GM19240 (cell line): ENCODE data around the gene KLF15.

ENCODE experiments used
- DNase-seq: peaks from one replicate; pipeline ENCODE4 v3.0.0; 2011; ENCODE audit warnings: low spot score; ENCODE audit not compliant: insufficient read length

The KLF15 gene

GRCh38 chr3:126306888-126307482, 50.2 kb downstream of the KLF15 start:
- DNase-seq: no peak

- no peak for DNase-seq
Observed at GRCh38 chr3:126306397-126306796, 50.8 kb downstream of the KLF15 start.

GRCh38 chr3:126305427-126305826, 51.8 kb downstream of the KLF15 start:
- DNase-seq: no peak

GRCh38 chr3:126304704-126305103, 52.5 kb downstream of the KLF15 start:
- DNase-seq: no peak

GRCh38 chr3:126304291-126304690, 52.9 kb downstream of the KLF15 start:
- DNase-seq: no peak

- DNase-seq: no peak
Observed at GRCh38 chr3:126303272-126303671, 53.9 kb downstream of the KLF15 start.

- DNase-seq: no peak
Observed at GRCh38 chr3:126300761-126301481, 56.3 kb downstream of the KLF15 start.

GRCh38 chr3:126300001-126300760, 57.0 kb downstream of the KLF15 start:
- no peak for DNase-seq

- no peak for DNase-seq
Observed at GRCh38 chr3:126295407-126295939, 61.7 kb downstream of the KLF15 start.

GRCh38 chr3:126294211-126294808, 62.9 kb downstream of the KLF15 start:
- no peak for DNase-seq

- DNase-seq: no peak
Observed at GRCh38 chr3:126293370-126294082, 63.7 kb downstream of the KLF15 start.
